Measurements from ENCODE around the gene CLHC1.

The CLHC1 gene

DNA sequence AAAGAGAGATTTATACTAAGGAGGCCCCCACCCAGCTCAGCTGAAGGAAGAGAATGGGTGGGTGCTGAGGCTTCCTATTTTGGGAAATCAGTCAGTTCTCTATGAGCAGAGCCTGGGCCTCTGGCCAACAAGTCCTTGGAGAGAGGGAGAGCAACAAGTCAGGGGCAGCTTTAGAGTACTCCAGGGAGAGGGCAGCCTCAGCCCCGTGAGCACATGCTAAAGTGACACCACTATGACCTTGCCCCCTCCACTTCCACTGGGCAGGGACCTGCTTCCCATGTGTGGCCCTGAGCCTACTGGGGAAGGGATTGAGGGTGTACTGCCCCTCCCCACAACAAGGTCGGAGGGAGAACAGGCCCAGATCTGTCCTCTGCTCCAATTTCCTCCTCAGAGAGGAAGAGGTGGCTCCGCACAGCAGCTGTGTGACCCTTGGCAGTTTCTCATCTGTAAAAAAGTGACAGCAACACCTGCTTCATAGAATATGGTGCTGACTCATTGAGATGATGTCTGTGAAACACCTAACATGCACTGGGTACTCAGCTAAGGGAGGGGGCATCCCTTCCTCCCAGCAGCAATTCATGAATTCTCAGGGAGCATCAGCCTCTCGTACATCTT is 72.9 kb downstream of the CLHC1 start:
- no peaks in the 10 kb centered on the region for H3K9me2 ChIP-seq (replicated peaks; ENCODE audit: low read depth, low read length)
- no peak overlapping the region for H3K4me3 ChIP-seq (ENCODE audit: low read length, poor library complexity, severe bottlenecking)
- no peak for TF ChIP-seq EZH2phosphoT487 (IDR thresholded peaks at IDR 0.05; ENCODE audit: borderline replicate concordance)
- TF ChIP-seq, protein P1, sequence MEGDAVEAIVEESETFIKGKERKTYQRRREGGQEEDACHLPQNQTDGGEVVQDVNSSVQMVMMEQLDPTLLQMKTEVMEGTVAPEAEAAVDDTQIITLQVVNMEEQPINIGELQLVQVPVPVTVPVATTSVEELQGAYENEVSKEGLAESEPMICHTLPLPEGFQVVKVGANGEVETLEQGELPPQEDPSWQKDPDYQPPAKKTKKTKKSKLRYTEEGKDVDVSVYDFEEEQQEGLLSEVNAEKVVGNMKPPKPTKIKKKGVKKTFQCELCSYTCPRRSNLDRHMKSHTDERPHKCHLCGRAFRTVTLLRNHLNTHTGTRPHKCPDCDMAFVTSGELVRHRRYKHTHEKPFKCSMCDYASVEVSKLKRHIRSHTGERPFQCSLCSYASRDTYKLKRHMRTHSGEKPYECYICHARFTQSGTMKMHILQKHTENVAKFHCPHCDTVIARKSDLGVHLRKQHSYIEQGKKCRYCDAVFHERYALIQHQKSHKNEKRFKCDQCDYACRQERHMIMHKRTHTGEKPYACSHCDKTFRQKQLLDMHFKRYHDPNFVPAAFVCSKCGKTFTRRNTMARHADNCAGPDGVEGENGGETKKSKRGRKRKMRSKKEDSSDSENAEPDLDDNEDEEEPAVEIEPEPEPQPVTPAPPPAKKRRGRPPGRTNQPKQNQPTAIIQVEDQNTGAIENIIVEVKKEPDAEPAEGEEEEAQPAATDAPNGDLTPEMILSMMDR (conservative IDR thresholded peaks at IDR 0.05; ENCODE audit: low read length): no peak
- no peaks in the 10 kb centered on the region for H3K9me3 ChIP-seq (ENCODE audit: insufficient read depth, low read depth, low read length)
- peaks cover 17% of the 10 kb centered on the region for H3K4me1 ChIP-seq (ENCODE audit: insufficient read depth, low read length, poor library complexity, severe bottlenecking)
- no peaks in the 10 kb centered on the region for H3K36me3 ChIP-seq (ENCODE audit: insufficient read depth, low read length)
- H2AFZ ChIP-seq (ENCODE audit: low read length): peak overlapping the region; percentile 74; the same call in 1 of the 2 replicates
- no peaks in the 10 kb centered on the region for H3K27me3 ChIP-seq (ENCODE audit: insufficient read depth, low read length, poor library complexity, severe bottlenecking)
- no peaks in the 10 kb centered on the region for H4K20me1 ChIP-seq (ENCODE audit: insufficient read depth, low read length, poor library complexity, severe bottlenecking)
- no peak overlapping the region for H3K4me2 ChIP-seq (ENCODE audit: low read depth, low read length, poor library complexity, severe bottlenecking)
- no peak overlapping the region for H3K9ac ChIP-seq (ENCODE audit: low read depth, low read length, poor library complexity, severe bottlenecking)
- H3K79me2 ChIP-seq (ENCODE audit: insufficient read depth, low read length): no peaks in the 10 kb centered on the region
- no peaks in the 10 kb centered on the region for H3F3A ChIP-seq (ENCODE audit: low read depth)

- H3K4me1 ChIP-seq (ENCODE audit: insufficient read depth, low read length, poor library complexity, severe bottlenecking): peaks cover 17% of the 10 kb centered on the region
- H3K4me3 ChIP-seq (ENCODE audit: low read length, poor library complexity, severe bottlenecking): no peak overlapping the region
- no peak overlapping the region for H3K9ac ChIP-seq (ENCODE audit: low read depth, low read length, poor library complexity, severe bottlenecking)
- no peaks in the 10 kb centered on the region for H4K20me1 ChIP-seq (ENCODE audit: insufficient read depth, low read length, poor library complexity, severe bottlenecking)
- no peaks in the 10 kb centered on the region for H3K9me3 ChIP-seq (ENCODE audit: insufficient read depth, low read depth, low read length)
- no peaks in the 10 kb centered on the region for H3K27me3 ChIP-seq (ENCODE audit: insufficient read depth, low read length, poor library complexity, severe bottlenecking)
- no peaks in the 10 kb centered on the region for H3K9me2 ChIP-seq (replicated peaks; ENCODE audit: low read depth, low read length)
- H2AFZ ChIP-seq (ENCODE audit: low read length): no peak overlapping the region
- no peak overlapping the region for H3K4me2 ChIP-seq (ENCODE audit: low read depth, low read length, poor library complexity, severe bottlenecking)
- H3F3A ChIP-seq (ENCODE audit: low read depth): no peaks in the 10 kb centered on the region
- H3K79me2 ChIP-seq (ENCODE audit: insufficient read depth, low read length): no peaks in the 10 kb centered on the region
- TF ChIP-seq, protein P1 (conservative IDR thresholded peaks at IDR 0.05; ENCODE audit: low read length): no peak
- no peak for TF ChIP-seq EZH2phosphoT487 (IDR thresholded peaks at IDR 0.05; ENCODE audit: borderline replicate concordance)
- no peaks in the 10 kb centered on the region for H3K36me3 ChIP-seq (ENCODE audit: insufficient read depth, low read length)
Measured at GRCh38 chr2:55158111-55158814, 73.8 kb downstream of the CLHC1 start.

GRCh38 chr2:55157474-55157884 is 74.6 kb downstream of the CLHC1 start:
- Histone ChIP-seq H3K4me1 (ENCODE audit: insufficient read depth, low read length, poor library complexity, severe bottlenecking) (peaks cover 17% of the 10 kb centered on the region), H3K27me3 (ENCODE audit: insufficient read depth, low read length, poor library complexity, severe bottlenecking) (no peaks in the 10 kb centered on the region), H2AFZ (ENCODE audit: low read length) (no peak overlapping the region), H4K20me1 (ENCODE audit: insufficient read depth, low read length, poor library complexity, severe bottlenecking) (no peaks in the 10 kb centered on the region), H3K79me2 (ENCODE audit: insufficient read depth, low read length) (no peaks in the 10 kb centered on the region), H3K9me2 (replicated peaks; ENCODE audit: low read depth, low read length) (no peaks in the 10 kb centered on the region), H3K36me3 (ENCODE audit: insufficient read depth, low read length) (no peaks in the 10 kb centered on the region), H3K9me3 (ENCODE audit: insufficient read depth, low read depth, low read length) (no peaks in the 10 kb centered on the region), H3K9ac (ENCODE audit: low read depth, low read length, poor library complexity, severe bottlenecking) (no peak overlapping the region), H3F3A (ENCODE audit: low read depth) (no peaks in the 10 kb centered on the region), H3K4me2 (ENCODE audit: low read depth, low read length, poor library complexity, severe bottlenecking) (no peak overlapping the region), H3K4me3 (ENCODE audit: low read length, poor library complexity, severe bottlenecking) (no peak overlapping the region)
- no peak for TF ChIP-seq EZH2phosphoT487 (IDR thresholded peaks at IDR 0.05; ENCODE audit: borderline replicate concordance)
- TF ChIP-seq, protein P1 (conservative IDR thresholded peaks at IDR 0.05; ENCODE audit: low read length): no peak
